T-helper 22 cell (primary cell): ENCODE data around the gene UACA.

Experiments used
- DNase-seq: peaks from one replicate; pipeline ENCODE4 v3.0.0-alpha.2; 2020; ENCODE audit warnings: low read depth

Gene UACA

GRCh38 chr15:70712271-70712670 is 51.1 kb downstream of the UACA start:
- DNase-seq: no peak

DNA sequence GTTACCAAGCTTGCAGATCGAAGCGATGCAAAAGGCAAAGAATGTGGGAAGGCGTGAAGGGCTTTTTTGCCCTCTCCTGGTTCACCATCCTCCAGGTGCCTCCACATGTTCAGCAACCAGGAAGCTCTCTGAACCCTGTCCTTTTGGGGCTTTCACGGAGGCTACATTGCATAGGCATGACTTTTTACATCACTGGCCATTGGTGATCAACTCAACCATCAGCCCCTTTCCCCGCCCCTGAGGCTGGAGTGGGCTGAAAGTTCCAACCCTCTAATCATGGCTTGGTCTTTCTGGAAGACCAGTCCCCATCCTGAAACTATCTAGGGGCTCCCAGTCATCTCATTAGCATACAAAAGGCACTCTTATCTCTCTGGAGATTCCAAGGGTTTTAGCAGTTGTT is 52.6 kb downstream of the UACA start:
- DNase-seq: no peak

- no peak for DNase-seq
These were observed 54.5 kb downstream of the UACA start for GRCh38 chr15:70708839-70709238.

- no peak for DNase-seq
These were observed 55.6 kb downstream of the UACA start for GRCh38 chr15:70707686-70708300.

GRCh38 chr15:70704731-70705130 is 58.6 kb downstream of the UACA start:
- no peak for DNase-seq

DNA sequence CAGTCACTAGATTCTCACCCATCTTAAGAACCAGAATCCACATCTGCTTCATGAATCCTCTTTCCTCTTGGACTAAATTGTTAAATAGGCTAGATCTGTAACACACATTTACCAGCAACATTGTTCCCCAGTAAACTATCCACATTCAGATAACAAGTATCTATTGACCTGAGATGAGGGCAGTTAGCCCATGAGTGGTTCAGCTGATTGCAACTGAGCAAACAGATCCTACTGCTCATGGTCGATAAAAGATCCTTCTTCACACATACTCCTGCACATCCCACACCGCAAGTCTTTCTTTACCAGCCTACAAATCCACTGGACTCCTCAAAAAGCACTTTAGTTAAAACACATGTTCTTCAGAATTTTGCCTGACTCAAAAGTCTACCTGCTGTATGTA is 59.2 kb downstream of the UACA start:
- DNase-seq: no peak

GRCh38 chr15:70703096-70703878 is 60.1 kb downstream of the UACA start:
- no peak for DNase-seq

GRCh38 chr15:70702584-70702983 is 60.8 kb downstream of the UACA start:
- no peak for DNase-seq

DNA sequence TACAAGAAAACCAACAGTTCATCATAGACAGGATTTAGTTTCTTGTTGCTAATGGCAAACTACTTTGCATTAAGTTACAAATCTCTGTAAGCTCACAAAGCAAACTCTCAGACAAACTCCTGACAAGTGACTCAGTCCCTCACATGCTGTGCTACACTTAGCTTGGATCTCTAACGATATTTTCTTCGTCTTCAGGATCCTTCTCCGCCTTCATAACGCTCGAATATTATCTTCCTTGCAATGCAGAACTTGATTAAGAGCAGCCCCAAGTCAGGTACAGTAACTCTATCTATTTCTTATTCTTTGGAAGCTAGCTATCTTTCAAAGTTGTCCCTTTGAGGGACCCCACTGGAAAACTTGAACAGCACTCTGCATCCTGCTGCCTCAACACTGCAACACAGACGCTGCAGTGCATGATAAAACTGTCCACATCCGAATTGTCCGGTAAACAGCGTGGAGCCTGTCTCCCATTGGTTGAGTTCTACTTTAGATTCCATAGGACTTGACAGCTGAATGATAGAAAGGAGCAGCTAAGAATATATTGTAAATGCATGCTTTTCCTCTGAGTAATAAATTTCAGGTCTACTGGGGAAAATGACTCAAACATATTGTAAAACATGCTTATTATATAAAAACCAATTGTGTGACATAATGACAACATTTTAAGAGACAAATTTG is 61.3 kb downstream of the UACA start:
- DNase-seq: no peak

GRCh38 chr15:70701171-70701570 is 62.2 kb downstream of the UACA start:
- DNase-seq: no peak

DNA sequence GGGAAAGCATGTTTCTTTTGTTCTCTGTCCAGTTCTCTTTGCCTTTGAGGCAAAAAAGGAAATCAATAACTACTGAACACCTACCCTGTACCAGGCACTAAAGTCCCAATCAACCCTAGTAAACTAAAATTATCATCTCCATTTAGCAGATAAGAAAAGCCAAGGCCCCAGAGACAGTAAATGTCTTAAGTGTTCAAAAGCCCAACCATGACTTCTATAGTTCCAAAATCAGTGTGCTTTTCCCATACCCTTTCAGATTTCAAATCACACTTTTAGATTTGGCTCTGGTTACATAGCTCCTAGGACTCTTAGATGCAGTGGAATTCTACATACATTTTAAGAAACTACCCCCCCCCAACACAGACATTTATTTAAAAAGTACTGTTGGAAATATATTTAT is 63.5 kb downstream of the UACA start:
- no peak for DNase-seq

DNA sequence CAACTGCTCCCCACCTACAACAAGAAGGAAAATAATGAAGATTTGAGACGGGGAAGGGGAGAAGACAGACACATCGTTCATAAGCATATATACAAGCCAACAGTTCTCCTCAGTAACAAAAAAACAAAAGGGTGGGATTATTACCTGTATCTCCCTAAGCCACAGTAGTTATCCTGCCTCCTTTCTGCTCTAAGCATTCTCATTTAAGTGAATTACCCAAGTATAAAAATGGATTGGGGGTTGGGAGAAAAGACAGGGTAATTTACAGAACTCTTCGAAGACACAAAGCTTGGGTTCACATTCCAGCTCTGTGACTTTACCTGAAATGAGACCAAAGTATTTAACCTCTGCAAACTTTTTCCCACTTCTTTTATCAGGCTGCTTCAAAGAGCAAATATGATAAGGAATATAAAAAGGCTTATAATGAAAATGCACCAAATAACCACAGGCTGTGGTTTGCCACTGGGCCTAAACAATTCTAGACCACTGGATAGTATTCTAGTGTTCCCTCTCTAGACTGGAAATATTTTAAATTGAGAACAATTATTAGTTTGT is 64.4 kb downstream of the UACA start:
- no peak for DNase-seq

DNA sequence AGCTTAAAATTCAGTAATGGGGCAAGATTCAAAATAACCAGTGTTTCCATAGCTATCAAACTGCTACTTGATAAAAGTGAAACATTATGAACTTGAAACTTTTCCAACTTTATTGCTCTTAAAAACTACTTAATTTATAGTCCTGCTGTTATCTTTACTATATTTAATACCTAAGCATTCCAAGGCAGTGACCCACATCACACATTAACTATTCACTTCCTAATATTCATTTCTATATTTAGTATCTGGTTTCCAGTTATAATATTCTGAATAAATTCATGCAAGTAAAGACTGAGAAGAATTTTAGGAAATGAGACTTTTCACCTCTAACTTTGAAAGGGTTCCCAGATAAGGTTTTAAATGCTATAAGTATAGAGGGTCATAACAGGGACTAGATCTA is 64.9 kb downstream of the UACA start:
- DNase-seq: no peak

GRCh38 chr15:70690491-70691276 is 72.7 kb downstream of the UACA start:
- no peak for DNase-seq

DNA sequence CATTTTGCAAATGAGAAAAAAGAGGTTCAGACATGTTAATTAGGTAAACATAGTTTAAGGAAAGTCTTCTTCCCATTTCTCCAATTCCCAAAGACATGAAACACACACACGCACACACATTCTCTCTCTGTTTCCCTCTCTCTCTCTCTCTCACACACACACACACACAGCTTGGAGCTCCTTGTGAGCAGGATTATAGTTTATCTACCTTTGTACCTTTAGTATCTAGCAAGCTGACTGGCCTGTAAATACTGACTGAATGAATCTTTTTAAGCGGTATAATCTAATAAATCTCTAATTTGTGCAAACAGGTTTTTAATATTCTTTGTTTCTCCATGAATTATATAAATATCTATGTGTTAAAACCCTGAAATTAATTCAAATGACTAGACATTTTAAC is 73.3 kb downstream of the UACA start:
- DNase-seq: no peak

DNA sequence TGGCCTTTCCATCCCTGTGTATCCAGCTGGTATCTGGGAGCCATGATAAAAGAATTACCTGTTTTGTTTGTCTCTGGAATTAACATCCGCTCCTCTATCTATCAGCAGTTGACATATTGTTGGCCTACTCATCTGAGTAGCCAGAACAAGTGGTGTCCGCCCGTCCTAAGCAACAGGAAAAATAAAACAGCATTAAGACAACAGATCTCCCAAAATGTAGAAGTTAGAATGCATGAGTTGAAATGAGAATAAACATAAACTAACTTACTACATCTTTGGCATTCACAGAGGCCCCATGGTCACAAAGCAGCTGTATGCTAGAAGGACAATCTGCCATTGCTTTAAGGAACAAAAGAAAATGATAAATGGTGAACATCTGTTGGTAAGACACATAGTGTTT is 75.9 kb downstream of the UACA start:
- no peak for DNase-seq

- no peak for DNase-seq
These were observed 82.5 kb downstream of the UACA start for GRCh38 chr15:70680817-70681216.

GRCh38 chr15:70679919-70680231 is 83.5 kb downstream of the UACA start:
- no peak for DNase-seq

DNA sequence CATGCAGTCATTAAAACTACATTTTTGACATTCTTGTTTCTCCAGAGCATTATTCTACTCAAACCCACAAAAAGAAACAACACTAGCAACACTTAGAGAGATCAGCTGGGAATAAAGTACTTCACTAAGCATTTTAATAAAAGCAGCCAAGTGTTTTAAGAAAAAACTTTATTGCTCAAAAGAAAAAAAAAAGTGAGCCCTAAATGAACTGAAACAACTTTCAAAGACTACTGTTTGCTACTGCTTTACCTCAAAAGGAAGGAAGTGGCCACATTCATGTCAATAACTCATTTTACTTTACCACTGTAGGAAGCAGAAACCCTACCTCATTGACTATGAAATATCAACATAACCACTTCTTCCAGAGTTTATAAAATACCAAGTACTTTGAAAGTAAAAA is 91.3 kb downstream of the UACA start:
- DNase-seq: no peak

GRCh38 chr15:70670680-70671079 is 92.7 kb downstream of the UACA start:
- DNase-seq: no peak

DNA sequence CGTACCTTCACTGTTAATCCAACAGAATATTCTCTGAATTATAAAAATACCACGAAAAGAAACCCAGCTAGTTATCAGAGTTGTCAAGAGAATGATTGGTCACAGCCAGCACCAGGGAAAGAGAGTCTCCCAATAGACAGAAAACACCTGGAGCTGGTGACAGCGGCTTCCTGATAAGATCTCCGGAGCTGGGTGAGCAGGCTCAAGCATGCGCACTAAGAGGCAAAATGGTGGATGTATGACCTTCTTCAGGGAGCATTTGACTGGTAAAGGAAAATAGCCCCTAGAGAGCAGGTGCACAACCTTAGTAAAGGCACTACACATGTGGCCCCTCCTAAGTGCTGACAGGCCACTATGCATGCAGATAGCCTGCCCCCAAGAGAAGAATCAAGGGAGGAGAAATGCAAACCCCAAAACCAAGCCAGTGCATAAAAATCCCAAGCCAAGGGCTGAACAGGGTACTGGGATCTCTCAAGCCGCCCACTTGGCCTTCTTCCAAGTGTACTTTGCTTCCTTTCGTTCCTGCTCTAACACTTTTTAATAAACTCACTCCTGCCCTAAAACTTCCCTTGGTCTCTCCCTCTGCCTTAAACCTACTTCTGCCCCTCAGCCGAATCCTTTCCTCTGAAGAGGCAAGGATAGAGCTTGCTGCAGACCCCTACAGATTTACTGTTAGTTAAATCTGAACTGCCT is 93.2 kb downstream of the UACA start:
- no peak for DNase-seq
